ENCODE measurements around the gene KATNAL2.

KATNAL2 gene

DNA sequence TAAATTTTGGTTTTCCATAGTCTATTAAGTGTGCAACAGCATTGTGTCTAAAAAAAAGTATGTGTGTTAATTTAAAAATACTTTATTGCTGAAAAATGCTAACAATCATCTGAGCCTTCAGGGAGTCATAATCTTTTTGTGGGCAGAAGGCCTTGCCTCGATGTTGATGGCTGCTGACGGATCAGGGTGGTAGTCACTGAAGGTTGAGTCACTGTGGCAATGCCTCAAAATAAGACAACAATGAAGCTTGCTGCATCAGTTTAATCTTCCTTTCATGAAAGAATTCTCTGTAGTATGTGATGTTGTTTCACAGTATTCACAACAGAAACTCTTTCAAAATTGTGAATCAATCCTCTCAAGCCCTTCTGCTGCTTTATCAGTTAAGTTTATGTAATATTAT, 201.6 kb downstream of the KATNAL2 start:
- no peak for DNase-seq

DNA sequence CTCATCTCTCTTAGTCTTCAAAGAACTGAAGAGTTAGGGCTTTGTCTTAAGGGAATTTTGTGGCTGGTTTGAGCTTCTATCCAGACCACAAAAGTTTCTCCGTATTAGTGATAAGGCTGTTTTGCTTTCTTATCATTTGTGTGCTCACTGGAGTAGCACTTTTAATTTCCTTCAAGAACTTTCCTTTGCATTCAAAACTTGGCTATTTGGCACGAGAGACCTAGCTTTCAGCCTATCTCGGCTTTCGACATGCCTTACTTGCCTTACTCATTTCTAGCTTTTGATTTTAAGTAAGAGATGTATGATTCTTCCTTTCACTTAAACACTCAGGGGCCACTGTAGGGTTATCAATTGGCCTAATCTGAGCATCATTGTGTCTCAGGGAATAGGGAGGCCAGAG, 203.0 kb downstream of the KATNAL2 start:
- DNase-seq, result no peak

DNA sequence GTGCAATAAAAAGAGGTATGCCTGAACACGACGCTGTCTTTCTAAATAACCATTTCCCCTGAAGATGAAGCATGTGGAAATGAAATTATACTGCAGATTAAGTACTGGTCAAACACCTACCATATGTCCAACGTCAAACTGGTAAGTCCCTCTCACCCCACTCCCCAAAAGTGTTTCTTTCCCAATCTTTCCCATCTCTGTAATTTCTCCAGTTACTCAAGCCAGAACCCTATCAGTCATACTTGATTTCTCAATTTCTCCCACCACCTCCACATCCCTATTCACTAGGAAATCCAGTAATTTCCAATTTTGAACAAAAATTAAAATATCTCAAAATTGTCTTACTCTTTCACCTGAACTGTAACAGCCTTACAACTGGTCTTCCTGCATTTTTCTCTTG, 203.7 kb downstream of the KATNAL2 start:
- no peak for DNase-seq

DNA sequence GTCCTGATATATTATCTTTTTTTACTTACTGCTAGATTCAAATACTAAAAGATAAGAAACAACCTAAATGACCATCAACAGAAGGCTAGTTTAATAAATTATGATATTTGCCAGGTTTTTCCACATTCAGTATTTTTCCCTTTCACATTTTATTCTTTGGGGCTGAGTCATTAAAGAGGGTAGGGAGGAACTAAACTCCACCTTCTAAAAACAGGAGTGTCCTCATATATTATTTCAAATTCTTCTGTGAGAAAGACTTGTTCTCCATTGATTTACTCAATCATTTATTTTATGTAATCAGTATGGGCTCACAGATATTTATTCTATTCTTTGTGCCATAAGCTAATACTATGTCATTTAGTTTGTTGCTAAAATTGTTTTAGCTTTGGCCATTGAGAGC, 223.9 kb downstream of the KATNAL2 start:
- no peak for DNase-seq

DNA sequence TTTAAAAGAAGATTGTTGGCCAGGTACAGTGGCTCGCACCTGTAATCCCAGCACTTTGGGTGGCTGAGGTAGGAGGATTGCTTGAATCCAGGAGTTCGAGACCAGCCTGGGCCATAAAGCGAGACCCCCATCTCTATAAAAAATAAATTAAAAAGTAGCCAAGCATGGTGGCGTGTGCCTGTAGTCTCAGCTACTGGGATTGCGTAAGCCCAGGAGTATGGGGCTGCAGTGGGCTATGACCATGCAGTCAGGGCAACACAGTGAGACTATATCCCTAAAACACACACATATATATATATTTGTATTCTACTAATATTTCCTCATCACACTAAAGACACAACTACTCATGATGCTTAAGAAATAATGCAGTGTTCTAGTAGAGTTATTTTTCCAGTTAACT, 225.8 kb downstream of the KATNAL2 start:
- no peak for DNase-seq

DNA sequence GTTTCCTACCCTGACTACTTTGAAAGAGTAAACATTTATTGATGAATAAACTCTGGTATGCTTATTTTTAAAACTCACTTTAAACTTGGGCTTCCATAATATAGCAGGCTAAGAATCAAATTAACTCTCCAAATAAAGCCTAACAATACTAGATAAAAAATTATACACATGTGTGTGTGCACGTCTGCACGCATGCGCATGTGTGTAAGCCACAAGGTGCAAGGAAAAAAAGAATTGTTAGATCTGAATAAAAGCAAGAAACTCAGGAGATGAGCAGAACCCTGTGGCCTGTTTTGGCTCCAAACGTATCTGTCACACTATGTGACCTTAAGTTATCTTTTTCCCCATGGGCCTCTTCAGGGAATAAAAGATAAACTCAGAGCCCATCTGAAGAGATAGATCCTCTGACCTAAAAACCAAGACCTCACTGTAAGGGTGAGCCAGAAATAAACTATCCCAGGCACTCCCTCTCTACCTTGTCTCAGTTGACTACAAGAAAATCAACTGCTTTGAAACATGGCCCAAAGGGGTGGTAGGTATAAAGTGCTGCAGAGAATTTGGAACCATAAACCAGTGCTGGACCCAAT, 226.6 kb downstream of the KATNAL2 start:
- no peak for DNase-seq

DNA sequence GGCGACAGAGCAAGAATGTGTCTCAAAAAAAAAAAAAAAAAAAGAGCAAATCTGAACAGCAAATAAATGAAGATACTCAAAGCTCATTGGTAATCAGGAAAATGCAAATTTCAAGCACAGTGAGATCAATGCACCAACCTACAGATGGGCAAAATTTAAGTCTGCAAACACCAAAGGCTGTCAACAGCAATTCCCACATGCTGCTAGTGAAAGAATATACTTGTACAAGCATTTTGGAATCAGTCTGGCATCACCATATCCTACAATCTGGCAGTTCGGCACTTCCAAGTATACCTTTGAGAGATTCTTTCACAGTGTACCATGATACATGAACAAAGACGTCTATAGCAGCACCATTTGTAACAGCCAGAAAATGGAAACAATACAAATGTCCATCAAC, 228.8 kb downstream of the KATNAL2 start:
- no peak for DNase-seq

DNA sequence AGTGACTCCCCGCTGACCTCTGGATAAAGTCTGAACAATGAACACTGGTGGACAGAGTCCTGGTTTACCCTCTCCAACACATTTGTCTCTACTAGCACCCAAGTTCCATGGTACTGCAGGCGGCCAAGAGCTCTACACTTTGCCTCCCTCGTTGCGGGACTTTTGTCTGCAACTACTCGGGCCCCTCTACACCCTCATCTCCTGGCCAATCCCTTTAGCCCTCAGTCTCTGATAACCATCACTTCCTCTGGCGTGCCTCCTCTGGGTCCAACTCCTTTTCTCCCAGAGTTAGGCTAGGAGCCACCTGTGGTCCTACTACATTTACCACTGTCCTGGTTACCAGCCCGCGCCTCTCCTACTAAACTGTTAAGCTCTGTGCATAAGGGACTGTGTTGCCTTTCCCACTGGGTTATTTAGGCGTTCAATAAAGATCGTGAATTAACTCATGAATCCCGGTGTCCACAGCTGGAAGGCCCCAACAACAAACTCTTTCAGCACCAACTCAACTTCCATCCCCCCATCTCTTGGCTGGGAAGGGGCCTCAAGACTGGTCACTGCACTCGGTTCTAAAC, 232.1 kb downstream of the KATNAL2 start:
- DNase-seq, result no peak

DNA sequence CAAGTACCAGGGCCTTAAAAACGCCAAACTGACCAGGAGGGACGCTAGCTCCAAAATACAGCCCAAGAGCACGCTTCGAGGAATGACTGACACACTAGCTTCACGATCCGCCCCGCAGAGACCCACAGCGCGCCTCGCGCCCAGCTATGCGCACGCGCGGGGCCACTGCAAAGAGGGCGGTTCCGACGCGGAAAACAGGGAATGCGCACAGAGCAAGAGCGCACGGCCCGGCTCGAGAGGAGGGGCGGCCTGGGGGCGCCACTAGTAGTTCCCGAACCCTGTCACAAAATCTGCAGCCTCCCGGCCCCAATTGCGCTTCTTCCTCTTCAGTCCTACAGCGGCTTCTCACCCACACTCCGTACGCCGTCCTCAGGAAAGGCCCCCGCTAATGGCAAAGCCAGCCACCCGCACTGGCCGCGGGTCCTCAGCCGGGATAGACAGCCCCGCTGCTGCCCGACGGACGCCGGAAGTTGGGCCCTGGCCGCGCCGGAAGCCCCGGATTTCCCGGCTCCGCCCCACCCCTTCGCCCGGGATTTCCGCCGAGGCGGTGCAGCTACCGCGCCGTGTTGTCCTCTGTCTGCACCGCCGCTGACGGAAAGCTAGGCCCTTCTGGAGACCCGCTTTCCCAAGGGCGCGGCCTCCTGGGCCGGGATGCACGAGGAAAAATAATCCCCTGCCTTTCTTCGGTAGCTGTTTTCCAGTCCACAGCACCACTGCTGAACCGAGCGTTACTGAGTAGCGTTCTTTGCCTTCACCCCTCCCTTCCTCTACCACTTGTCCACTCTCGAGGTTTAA, 232.8 kb downstream of the KATNAL2 start, which contains the start of gene HDHD2:
Gene HDHD2, minus strand, starts transcription at position 472 of the 795 bp plus-strand sequence. CDS start 14,061 bp downstream, outside the sequence.
- DNase-seq, result peak; percentile 80

DNA sequence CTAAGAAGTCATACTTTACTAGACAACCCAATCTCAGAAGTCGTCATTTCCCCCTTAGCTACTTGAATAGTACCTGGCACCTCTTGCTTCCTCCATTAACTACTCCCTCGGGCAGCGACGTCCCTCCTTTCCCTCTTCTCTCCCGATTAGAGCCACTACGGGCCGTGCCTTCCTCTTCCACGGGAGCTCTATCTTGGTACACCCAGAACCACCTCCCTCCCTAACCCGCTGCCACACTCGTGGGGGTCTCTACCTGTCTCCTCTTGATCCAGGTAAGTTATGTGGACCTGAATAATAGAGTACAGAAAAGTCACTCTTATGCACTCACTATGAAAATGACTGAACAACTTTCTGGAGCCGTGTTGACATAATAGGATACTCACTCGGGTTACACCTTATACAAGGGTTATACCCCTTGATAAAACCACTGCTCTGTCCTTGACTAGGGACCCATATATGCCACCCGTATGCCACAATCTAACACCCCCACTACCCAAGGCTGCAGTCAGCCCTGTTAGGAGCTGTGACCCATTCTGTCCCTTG, 233.5 kb downstream of the KATNAL2 start:
- DNase-seq, result no peak

DNA sequence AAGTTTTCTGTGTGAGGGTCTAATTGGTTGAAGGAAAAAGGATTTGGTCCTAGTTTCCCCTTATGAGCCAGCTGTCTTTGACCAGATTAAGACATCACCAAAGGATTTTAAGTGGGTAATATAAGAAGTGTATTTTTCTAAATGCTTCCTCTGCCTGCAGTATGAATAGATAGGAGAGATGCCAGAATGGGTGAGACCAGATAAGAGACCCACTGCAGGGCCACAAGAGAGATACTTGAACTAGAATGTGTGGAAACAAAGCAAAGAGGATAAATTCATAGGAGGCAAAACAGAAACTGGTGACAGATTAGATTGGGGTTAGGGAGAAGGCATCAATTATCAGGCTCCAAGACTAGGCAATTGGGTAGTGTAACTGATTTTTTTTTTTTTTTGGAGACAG, 234.0 kb downstream of the KATNAL2 start:
- no peak for DNase-seq
